Neuronal stem cell (in vitro differentiated cells): ENCODE measurements around the gene PHACTR3.

Source experiments
- DNase-seq: peaks from one replicate; pipeline ENCODE4 v3.0.0-alpha.2; 2013; ENCODE audit warnings: low spot score
- H2AFZ ChIP-seq: one replicate; pipeline ENCODE4 v1.6.1; 2013; ENCODE audit warnings: mild to moderate bottlenecking, low read length, inconsistent platforms
- H2AK5ac ChIP-seq: 2 replicates; pipeline ENCODE4 v1.6.1; 2013; ENCODE audit warnings: low read depth, mild to moderate bottlenecking, inconsistent platforms, low read length, moderate library complexity, mixed read lengths
- H2BK120ac ChIP-seq: 2 replicates; pipeline ENCODE4 v1.6.1; 2013; ENCODE audit warnings: low read depth, mild to moderate bottlenecking, inconsistent platforms, low read length, moderate library complexity, mixed read lengths
- H2BK12ac ChIP-seq: one replicate; pipeline ENCODE4 v1.6.1; 2013; ENCODE audit warnings: low read length, inconsistent platforms
- H2BK15ac ChIP-seq: 2 replicates; pipeline ENCODE4 v1.6.1; 2013; ENCODE audit warnings: mild to moderate bottlenecking, low read length, inconsistent platforms, mixed read lengths
- H2BK5ac ChIP-seq: one replicate; pipeline ENCODE4 v1.6.1; 2013; ENCODE audit warnings: inconsistent platforms, mild to moderate bottlenecking, low read length, moderate library complexity
- H3K14ac ChIP-seq: one replicate; pipeline ENCODE4 v1.6.1; 2013; ENCODE audit warnings: low read length, inconsistent platforms
- H3K18ac ChIP-seq: 2 replicates; pipeline ENCODE4 v1.6.1; 2013; ENCODE audit warnings: low read length, inconsistent platforms
- H3K23ac ChIP-seq: 2 replicates; pipeline ENCODE4 v1.6.1; 2013; ENCODE audit warnings: low read depth, mild to moderate bottlenecking, mixed read lengths, low read length, inconsistent platforms; ENCODE audit not compliant: poor library complexity
- H3K27ac ChIP-seq: replicated peaks from 3 replicates; pipeline ENCODE4 v1.5.1; 2013; ENCODE audit warnings: low read length, inconsistent platforms
- H3K27me3 ChIP-seq, 3 experiments: 2 replicates each; pipeline ENCODE4 v1.6.1; 2013; ENCODE audit warnings: low read length in 3 of 3, mild to moderate bottlenecking in 2 of 3, inconsistent platforms in 1 of 3, low read depth in 1 of 3, mixed read lengths in 1 of 3, moderate library complexity in 1 of 3; ENCODE audit not compliant: control insufficient read depth in 3 of 3, insufficient read depth in 3 of 3
- H3K36me3 ChIP-seq, 2 donors: replicated peaks in 1 of 2; 2 replicates each; pipeline ENCODE4 v1.6.1; 2013; ENCODE audit warnings: low read length in 2 of 2; ENCODE audit not compliant: control insufficient read depth in 2 of 2, insufficient read depth in 2 of 2
- H3K4ac ChIP-seq: 2 replicates; pipeline ENCODE4 v1.6.1; 2013; ENCODE audit warnings: inconsistent platforms, mild to moderate bottlenecking, low read length, moderate library complexity
- H3K4me1 ChIP-seq, 2 donors: 1 replicate in 1 of 2; 2 replicates in 1 of 2; pipeline ENCODE4 v1.6.1; 2013; ENCODE audit warnings: low read length in 2 of 2, low read depth in 1 of 2; ENCODE audit not compliant: control insufficient read depth in 2 of 2, insufficient read depth in 1 of 2
- H3K4me2 ChIP-seq: one replicate; pipeline ENCODE4 v1.6.1; 2013; ENCODE audit warnings: mild to moderate bottlenecking, low read length, inconsistent platforms; ENCODE audit not compliant: insufficient read depth, poor library complexity, severe bottlenecking
- H3K4me3 ChIP-seq, 2 donors: 2 replicates each; pipeline ENCODE4 v1.5.1; 2013; ENCODE audit warnings: low read length in 2 of 2, mild to moderate bottlenecking in 2 of 2, inconsistent platforms in 1 of 2, moderate library complexity in 1 of 2
- H3K79me1 ChIP-seq: one replicate; pipeline ENCODE4 v1.6.1; 2013; ENCODE audit warnings: low read depth, mild to moderate bottlenecking, inconsistent platforms, low read length, moderate library complexity
- H3K9ac ChIP-seq: one replicate; pipeline ENCODE4 v1.6.1; 2013; ENCODE audit warnings: mild to moderate bottlenecking, low read depth, low read length, inconsistent platforms; ENCODE audit not compliant: poor library complexity
- H3K9me3 ChIP-seq, 2 donors: replicated peaks in 1 of 2; 2 replicates each; pipeline versions ENCODE3 to v1.6.1; 2013; ENCODE audit warnings: low read length in 2 of 2, mild to moderate bottlenecking in 2 of 2, inconsistent platforms in 1 of 2, low read depth in 1 of 2, mixed read lengths in 1 of 2, moderate library complexity in 1 of 2; ENCODE audit not compliant: control insufficient read depth in 2 of 2, insufficient read depth in 1 of 2
- H4K8ac ChIP-seq: one replicate; pipeline ENCODE4 v1.6.1; 2013; ENCODE audit warnings: low read depth, mild to moderate bottlenecking, inconsistent platforms, low read length, moderate library complexity
- H4K91ac ChIP-seq: one replicate; pipeline ENCODE4 v1.6.1; 2013; ENCODE audit warnings: low read length, low read depth, mild to moderate bottlenecking, inconsistent platforms; ENCODE audit not compliant: poor library complexity
- WGBS, 2 donors: extraction: QIAGEN DNeasy Blood & Tissue Kit; methylation state at CpG; one replicate each; pipeline ENCODE4 v1.1.7; 2013; ENCODE audit warnings: missing lambda C conversion rate in 2 of 2, mixed read lengths in 1 of 2; ENCODE audit not compliant: insufficient read length in 2 of 2, insufficient replicate concordance in 1 of 2; ENCODE audit errors: extremely low coverage in 2 of 2; 5-methylcytosine and 5-hydroxymethylcytosine counted together

PHACTR3 gene

GRCh38 chr20:59819496-59820203 lies 215.3 kb downstream of the PHACTR3 start:
- Histone ChIP-seq H3K27ac (no peak overlapping the region), H3K14ac (no peak overlapping the region), H2BK15ac (no peak overlapping the region), H3K18ac (peak overlapping the region; percentile 58), H4K91ac (no peak overlapping the region), H2BK120ac (no peak overlapping the region), H3K9me3 (no peaks in the 10 kb centered on the region), H3K23ac (no peak overlapping the region), H3K4me2 (no peak overlapping the region), H2AFZ (no peak overlapping the region), H3K36me3 (no peaks in the 10 kb centered on the region), H3K4ac (no peak overlapping the region), H3K79me1 (no peaks in the 10 kb centered on the region), H3K4me1 (no peaks in the 10 kb centered on the region), H2BK12ac (no peak overlapping the region), H3K9ac (no peak overlapping the region), H4K8ac (no peak overlapping the region), H3K4me3 (no peak overlapping the region), H2BK5ac (no peak overlapping the region), H2AK5ac (no peak overlapping the region), H3K27me3 (peaks cover 0 to 6% (median 0%) of the 10 kb centered on the region in 3 experiments)
- no peak for DNase-seq
- no CpG with 5 or more reads among the region's 20 CpGs for WGBS, 2 donors

DNA sequence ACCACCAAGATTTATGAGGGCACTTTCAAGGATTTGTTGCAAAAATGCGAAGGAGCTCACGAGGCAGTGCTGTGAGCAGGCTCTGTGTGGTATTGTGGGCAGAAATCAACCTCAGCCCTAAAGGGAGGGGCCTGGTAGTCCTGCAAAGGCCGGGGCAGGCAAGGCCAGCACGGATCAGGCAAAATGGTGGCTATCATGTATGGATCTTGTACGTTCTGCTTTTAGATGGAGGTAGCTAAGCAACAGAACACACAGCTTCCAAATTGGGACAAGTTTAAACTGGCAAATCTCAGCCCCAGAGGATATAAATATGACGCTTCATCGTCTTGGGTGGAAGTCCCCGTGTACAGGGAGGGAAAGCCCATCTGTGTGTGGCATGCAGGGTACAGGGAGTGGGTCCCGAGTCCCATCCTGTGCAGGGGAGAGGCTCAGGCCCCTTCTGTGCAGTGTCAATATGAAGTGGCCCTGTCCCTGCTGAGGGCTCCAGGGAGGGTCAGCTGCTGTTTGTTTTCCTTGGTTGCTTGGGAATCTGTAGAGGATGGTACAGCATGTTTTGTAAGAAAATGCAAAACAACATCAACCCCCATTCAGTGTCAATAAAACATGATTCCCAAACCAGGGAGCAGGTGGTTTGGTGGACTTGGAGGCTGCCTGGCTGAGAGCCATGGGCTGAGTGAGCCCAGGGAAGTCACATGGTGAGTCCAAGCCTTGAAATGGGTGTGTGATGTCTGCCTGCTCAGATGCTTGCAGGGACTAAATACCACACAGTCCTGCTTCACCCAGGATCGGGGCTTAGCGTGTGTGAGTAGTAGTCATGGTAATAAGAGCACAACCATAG lies 216.1 kb downstream of the PHACTR3 start:
- Histone ChIP-seq H2AK5ac (no peak overlapping the region), H3K36me3 (no peaks in the 10 kb centered on the region), H2AFZ (no peak overlapping the region), H3K4me3 (no peak overlapping the region), H3K4me1 (no peaks in the 10 kb centered on the region), H3K14ac (no peak overlapping the region), H3K4ac (no peak overlapping the region), H3K9ac (no peak overlapping the region), H3K9me3 (no peaks in the 10 kb centered on the region), H4K8ac (no peak overlapping the region), H2BK120ac (no peak overlapping the region), H3K18ac (no peak overlapping the region), H3K27ac (no peak overlapping the region), H2BK5ac (no peak overlapping the region), H2BK12ac (no peak overlapping the region), H3K79me1 (no peaks in the 10 kb centered on the region), H2BK15ac (no peak overlapping the region), H3K27me3 (peaks cover 0 to 3% (median 0%) of the 10 kb centered on the region in 3 experiments), H4K91ac (no peak overlapping the region), H3K4me2 (no peak overlapping the region), H3K23ac (no peak overlapping the region)
- WGBS, 2 donors: no CpG with 5 or more reads among the region's 11 CpGs
- no peak for DNase-seq

GRCh38 chr20:59821201-59821600 lies 216.9 kb downstream of the PHACTR3 start:
- no peak for DNase-seq
- Histone ChIP-seq H2AK5ac (no peak overlapping the region), H3K23ac (no peak overlapping the region), H3K36me3 (no peaks in the 10 kb centered on the region), H3K14ac (no peak overlapping the region), H2BK15ac (no peak overlapping the region), H4K91ac (no peak overlapping the region), H3K27me3 (no peaks in the 10 kb centered on the region), H3K27ac (no peak overlapping the region), H3K79me1 (no peaks in the 10 kb centered on the region), H3K4me3 (no peak overlapping the region), H4K8ac (no peak overlapping the region), H2BK12ac (no peak overlapping the region), H3K9ac (no peak overlapping the region), H2AFZ (no peak overlapping the region), H3K4me1 (no peaks in the 10 kb centered on the region), H2BK120ac (no peak overlapping the region), H3K18ac (no peak overlapping the region), H3K4ac (no peak overlapping the region), H2BK5ac (no peak overlapping the region), H3K4me2 (no peak overlapping the region), H3K9me3 (no peaks in the 10 kb centered on the region)
- WGBS, 2 donors: no CpG with 5 or more reads among the region's 7 CpGs

DNA sequence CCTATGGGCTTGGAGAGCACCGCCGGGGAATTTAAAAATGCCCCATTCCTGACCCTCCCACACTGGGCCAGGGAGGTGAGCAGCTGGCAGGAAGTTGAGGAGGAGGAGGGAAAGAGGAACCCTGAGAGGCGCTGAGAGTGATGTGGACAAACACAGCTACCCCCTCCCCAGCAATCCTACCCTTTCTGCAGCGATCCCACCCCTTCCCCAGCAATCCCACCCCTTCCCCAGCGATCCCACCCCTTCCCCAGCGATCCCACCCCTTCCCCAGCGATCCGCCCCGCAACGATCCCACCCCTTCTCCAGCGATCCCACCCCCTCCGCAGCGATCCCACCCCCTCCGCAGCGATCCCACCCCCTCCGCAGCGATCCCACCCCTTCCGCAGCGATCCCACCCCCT lies 217.4 kb downstream of the PHACTR3 start:
- no CpG with 5 or more reads among the region's 19 CpGs for WGBS, 2 donors
- no peak overlapping the region for H3K4me3 ChIP-seq
- no peak overlapping the region for H3K18ac ChIP-seq
- no peaks in the 10 kb centered on the region for H3K9me3 ChIP-seq
- H3K14ac ChIP-seq: no peak overlapping the region
- H3K23ac ChIP-seq: no peak overlapping the region
- H4K91ac ChIP-seq: no peak overlapping the region
- DNase-seq: no peak
- no peak overlapping the region for H2BK5ac ChIP-seq
- H3K36me3 ChIP-seq: no peaks in the 10 kb centered on the region
- no peak overlapping the region for H3K27ac ChIP-seq
- H3K79me1 ChIP-seq: no peaks in the 10 kb centered on the region
- H2BK15ac ChIP-seq: no peak overlapping the region
- H2AFZ ChIP-seq: no peak overlapping the region
- H2BK120ac ChIP-seq: no peak overlapping the region
- H3K4me1 ChIP-seq: no peaks in the 10 kb centered on the region
- no peak overlapping the region for H3K4me2 ChIP-seq
- H4K8ac ChIP-seq: no peak overlapping the region
- H3K27me3 ChIP-seq: peaks cover 0 to 4% (median 0%) of the 10 kb centered on the region in 3 experiments
- H2BK12ac ChIP-seq: no peak overlapping the region
- no peak overlapping the region for H3K4ac ChIP-seq
- H2AK5ac ChIP-seq: no peak overlapping the region
- no peak overlapping the region for H3K9ac ChIP-seq
